Smooth muscle cell (in vitro differentiated cells): ENCODE measurements around the gene KIRREL3. TPM values are rescaled to one million over a fixed set of nuclear protein-coding genes. Genes with fewer than 3 reads are reported as not detected.

Source experiments
- DNase-seq: peaks from one replicate; lab custom pipeline; 2025; ENCODE audit not compliant: unreplicated experiment; lab: John Stamatoyannopoulos, UW
- H2AFZ ChIP-seq: fragments of 200-600 bp; sonication (generic); 2 replicates; pipeline ENCODE4 v1.6.0; 2016; ENCODE audit warnings: antibody characterized with exemption, low read depth, mild to moderate bottlenecking
- H3F3A ChIP-seq: fragments of 200-600 bp; sonication (generic); 2 replicates; pipeline ENCODE4 v1.6.0; 2017; ENCODE audit warnings: antibody characterized with exemption, low read depth
- H3K27ac ChIP-seq: fragments of 200-600 bp; sonication (generic); 2 replicates; pipeline ENCODE4 v1.5.1; 2016; ENCODE audit warnings: low read depth, mild to moderate bottlenecking
- H3K27me3 ChIP-seq: fragments of 200-600 bp; sonication (generic); 2 replicates; pipeline ENCODE4 v1.6.1; 2016; ENCODE audit warnings: low read depth, mild to moderate bottlenecking
- H3K36me3 ChIP-seq: fragments of 200-600 bp; sonication (generic); 2 replicates; pipeline ENCODE4 v1.5.1; 2016; ENCODE audit warnings: low read depth
- H3K4me1 ChIP-seq: fragments of 200-600 bp; sonication (generic); 2 replicates; pipeline ENCODE4 v1.5.1; 2016; ENCODE audit warnings: low read depth
- H3K4me2 ChIP-seq: fragments of 200-600 bp; sonication (generic); 2 replicates; pipeline ENCODE4 v1.6.0; 2016; ENCODE audit warnings: mild to moderate bottlenecking
- H3K4me3 ChIP-seq: fragments of 200-600 bp; sonication (generic); 2 replicates; pipeline ENCODE4 v1.5.1; 2016; ENCODE audit warnings: mild to moderate bottlenecking
- H3K79me2 ChIP-seq: fragments of 200-600 bp; sonication (generic); 2 replicates; pipeline ENCODE4 v1.6.0; 2016; ENCODE audit warnings: low read depth, mild to moderate bottlenecking
- H3K9ac ChIP-seq: fragments of 200-600 bp; sonication (generic); 2 replicates; pipeline ENCODE4 v1.6.0; 2016; ENCODE audit warnings: low read depth
- H3K9me3 ChIP-seq: fragments of 200-600 bp; sonication (generic); replicated peaks from 2 replicates; pipeline ENCODE4 v1.5.1; 2016; ENCODE audit warnings: low read depth
- H4K20me1 ChIP-seq: fragments of 200-600 bp; sonication (generic); 2 replicates; pipeline ENCODE4 v1.6.0; 2016; ENCODE audit warnings: low read depth
- CTCF ChIP-seq: fragments of 200-600 bp; sonication (generic); IDR thresholded peaks from 2 replicates; pipeline ENCODE4 v1.5.1; 2017; ENCODE audit warnings: borderline replicate concordance, mild to moderate bottlenecking, antibody characterized with exemption; ENCODE audit not compliant: insufficient read depth, poor library complexity, severe bottlenecking
- WGBS: methylation state at CpG from one replicate; pipeline ENCODE4 v1.1.7; 2016; ENCODE audit warnings: low lambda C conversion rate; 5-methylcytosine and 5-hydroxymethylcytosine counted together
- polyA plus RNA-seq: library from polyadenylated mRNA; unstranded; fragments of >200 nt; fragmentation: Nextera tagmentation; extraction: Ambion mirVana; gene quantifications from 2 replicates; pipeline ENCODE4 v1.2.1, GENCODE V29; 2016
- total RNA-seq: library from RNA; depleted of rRNA; stranded (reverse); fragments of >200 nt; gene quantifications from 2 replicates; pipeline ENCODE4 v1.2.3, GENCODE V29; 2014

The KIRREL3 gene
- total and polyA plus RNA-seq, 2 experiments from 2014 or later = 1.2 TPM; not detected in 1

- H3K4me3 ChIP-seq = no peak overlapping the region
- no peak overlapping the region for H3K27ac ChIP-seq
- no peak for DNase-seq
- H3K27me3 ChIP-seq = no peaks in the 10 kb centered on the region
- no peak overlapping the region for H3K4me2 ChIP-seq
- no peaks in the 10 kb centered on the region for H4K20me1 ChIP-seq
- no peak for TF ChIP-seq CTCF
- no peaks in the 10 kb centered on the region for H3K79me2 ChIP-seq
- H3K36me3 ChIP-seq = no peaks in the 10 kb centered on the region
- H2AFZ ChIP-seq = no peak overlapping the region
- H3K4me1 ChIP-seq = peaks cover 7% of the 10 kb centered on the region
- no peaks in the 10 kb centered on the region for H3K9me3 ChIP-seq
- 58% methylated on average over 15 of the region's 15 CpGs for WGBS
- H3F3A ChIP-seq = no peaks in the 10 kb centered on the region
- no peak overlapping the region for H3K9ac ChIP-seq
Measured at GRCh38 chr11:126476266-126476924, 524.2 kb downstream of the KIRREL3 start.

- TF ChIP-seq CTCF = no peak
- Histone ChIP-seq H3F3A (no peaks in the 10 kb centered on the region), H3K36me3 (no peaks in the 10 kb centered on the region), H3K79me2 (no peaks in the 10 kb centered on the region), H3K4me2 (no peak overlapping the region), H4K20me1 (no peaks in the 10 kb centered on the region), H3K27me3 (no peaks in the 10 kb centered on the region), H3K4me3 (no peak overlapping the region), H3K9ac (no peak overlapping the region), H2AFZ (no peak overlapping the region), H3K27ac (no peak overlapping the region), H3K4me1 (peaks cover 4% of the 10 kb centered on the region), H3K9me3 (no peaks in the 10 kb centered on the region)
- no peak for DNase-seq
- 88% methylated on average over 26 of the region's 26 CpGs for WGBS
Measured at GRCh38 chr11:126475014-126475991, 525.3 kb downstream of the KIRREL3 start.

GRCh38 chr11:126474220-126474619, 526.4 kb downstream of the KIRREL3 start:
- H3K36me3 ChIP-seq = no peaks in the 10 kb centered on the region
- H3K27me3 ChIP-seq = no peaks in the 10 kb centered on the region
- no peak overlapping the region for H3K4me2 ChIP-seq
- no peak overlapping the region for H3K27ac ChIP-seq
- no peak for DNase-seq
- WGBS = 92% methylated on average over 9 of the region's 9 CpGs
- H3F3A ChIP-seq = no peaks in the 10 kb centered on the region
- no peak overlapping the region for H3K4me3 ChIP-seq
- no peak overlapping the region for H3K9ac ChIP-seq
- H3K79me2 ChIP-seq = no peaks in the 10 kb centered on the region
- H3K9me3 ChIP-seq = no peaks in the 10 kb centered on the region
- H2AFZ ChIP-seq = no peak overlapping the region
- no peaks in the 10 kb centered on the region for H4K20me1 ChIP-seq
- H3K4me1 ChIP-seq = peaks cover 4% of the 10 kb centered on the region
- no peak for TF ChIP-seq CTCF
